Measurements from ENCODE around the gene RTP3. TPM values are rescaled to one million over a fixed set of nuclear protein-coding genes. Genes with fewer than 3 reads are reported as not detected.
"Not testable (repeated sequence)": the region's sequence is repeated elsewhere in the genome, so short reads cannot be mapped to it uniquely, and the experiment has no call there.

The RTP3 gene
- total RNA-seq, 2 experiments from 2014 or later: 0.74 to 1.3 TPM

GRCh38 chr3:46545818-46546630, 48.2 kb downstream of the RTP3 start:
- peak; percentile 81 for DNase-seq (ENCODE audit: low spot score)
- H3K79me2 ChIP-seq (ENCODE audit: insufficient read depth, low read depth, low read length): peaks cover 19% of the 10 kb centered on the region; the same call in 1 of the 2 replicates
- peak overlapping the region; percentile 62 for H3K4me3 ChIP-seq (ENCODE audit: low read depth, low read length, poor library complexity, severe bottlenecking)
- TF ChIP-seq, protein P1, sequence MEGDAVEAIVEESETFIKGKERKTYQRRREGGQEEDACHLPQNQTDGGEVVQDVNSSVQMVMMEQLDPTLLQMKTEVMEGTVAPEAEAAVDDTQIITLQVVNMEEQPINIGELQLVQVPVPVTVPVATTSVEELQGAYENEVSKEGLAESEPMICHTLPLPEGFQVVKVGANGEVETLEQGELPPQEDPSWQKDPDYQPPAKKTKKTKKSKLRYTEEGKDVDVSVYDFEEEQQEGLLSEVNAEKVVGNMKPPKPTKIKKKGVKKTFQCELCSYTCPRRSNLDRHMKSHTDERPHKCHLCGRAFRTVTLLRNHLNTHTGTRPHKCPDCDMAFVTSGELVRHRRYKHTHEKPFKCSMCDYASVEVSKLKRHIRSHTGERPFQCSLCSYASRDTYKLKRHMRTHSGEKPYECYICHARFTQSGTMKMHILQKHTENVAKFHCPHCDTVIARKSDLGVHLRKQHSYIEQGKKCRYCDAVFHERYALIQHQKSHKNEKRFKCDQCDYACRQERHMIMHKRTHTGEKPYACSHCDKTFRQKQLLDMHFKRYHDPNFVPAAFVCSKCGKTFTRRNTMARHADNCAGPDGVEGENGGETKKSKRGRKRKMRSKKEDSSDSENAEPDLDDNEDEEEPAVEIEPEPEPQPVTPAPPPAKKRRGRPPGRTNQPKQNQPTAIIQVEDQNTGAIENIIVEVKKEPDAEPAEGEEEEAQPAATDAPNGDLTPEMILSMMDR (conservative IDR thresholded peaks at IDR 0.05; ENCODE audit: low read length): no peak
- TF ChIP-seq EZH2phosphoT487 (IDR thresholded peaks at IDR 0.05; ENCODE audit: borderline replicate concordance, low read depth, low read length): no peak
- no peaks in the 10 kb centered on the region for H4K20me1 ChIP-seq (ENCODE audit: insufficient read depth, low read length)
- H3K4me2 ChIP-seq (ENCODE audit: low read length): peak overlapping the region; percentile 65
- no peak overlapping the region for H2AFZ ChIP-seq (ENCODE audit: low read length)
- H3K36me3 ChIP-seq (ENCODE audit: insufficient read depth, low read length): no peaks in the 10 kb centered on the region
- POLR2A ChIA-PET: interaction anchor here (0.7 to 2.3 kb wide), 4 partner anchors 48 to 657 kb away, joined by 3 to 9 read pairs (median 4); partner anchors contain the start of gene RTP3
- CTCF ChIA-PET (ENCODE audit: unreplicated experiment): interaction anchor here (0.7 to 1.3 kb wide), 3 partner anchors 8 to 57 kb away, joined by 3 to 5 read pairs (median 4); no protein-coding TSS in a partner anchor
- peaks cover 5% of the 10 kb centered on the region; the same call in 1 of the 2 replicates for H3K9me3 ChIP-seq (ENCODE audit: low read length)
- no peaks in the 10 kb centered on the region for H3K9me2 ChIP-seq (ENCODE audit: insufficient read depth, low read length)
- intact Hi-C loops (cut with micrococcal nuclease; ENCODE audit: unreplicated experiment): loop anchor here (5.0 kb wide), 2 partner anchors 426 to 449 kb away; no protein-coding TSS in a partner anchor
- peaks cover 98% of the 10 kb centered on the region for H3K4me1 ChIP-seq (ENCODE audit: insufficient read depth, low read length, poor library complexity, severe bottlenecking)
- no TSS peak for BruUV-seq (replicated peaks)
- H3K27ac ChIP-seq (ENCODE audit: low read depth, low read length, poor library complexity, severe bottlenecking): peak overlapping the region; percentile 98

DNA sequence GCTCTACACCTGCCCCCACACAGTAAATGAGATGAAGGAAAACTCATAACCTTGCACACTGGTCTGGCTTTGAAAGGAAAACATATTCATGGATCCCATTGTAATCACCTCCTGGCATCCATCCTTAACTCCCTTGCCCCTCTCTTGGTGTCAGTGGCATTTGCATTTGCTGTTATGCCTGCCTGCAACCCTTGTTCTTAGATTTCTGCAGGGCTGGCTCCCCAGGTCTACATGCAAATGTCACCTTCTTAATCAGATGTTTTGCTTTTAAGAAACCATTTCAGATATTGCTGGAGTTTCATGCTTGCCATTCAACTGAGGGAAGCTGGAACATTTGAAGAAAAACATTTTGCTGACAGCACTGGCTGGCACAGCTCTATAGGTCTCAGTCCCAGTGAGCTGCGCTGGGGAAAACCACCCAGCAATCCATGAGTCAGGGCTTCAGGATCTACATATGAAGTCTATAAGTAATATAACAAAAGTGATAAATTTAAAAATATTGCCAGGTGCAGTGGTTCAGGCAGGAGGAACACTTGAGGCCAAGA, 49.2 kb downstream of the RTP3 start:
- peaks cover 5% of the 10 kb centered on the region; the same call in 1 of the 2 replicates for H3K9me3 ChIP-seq (ENCODE audit: low read length)
- peaks cover 98% of the 10 kb centered on the region for H3K4me1 ChIP-seq (ENCODE audit: insufficient read depth, low read length, poor library complexity, severe bottlenecking)
- peak overlapping the region; percentile 98 for H3K27ac ChIP-seq (ENCODE audit: low read depth, low read length, poor library complexity, severe bottlenecking)
- peak overlapping the region; percentile 62 for H3K4me3 ChIP-seq (ENCODE audit: low read depth, low read length, poor library complexity, severe bottlenecking)
- no peak for TF ChIP-seq EZH2phosphoT487 (IDR thresholded peaks at IDR 0.05; ENCODE audit: borderline replicate concordance, low read depth, low read length)
- TF ChIP-seq, protein P1 (conservative IDR thresholded peaks at IDR 0.05; ENCODE audit: low read length): no peak
- no peaks in the 10 kb centered on the region for H4K20me1 ChIP-seq (ENCODE audit: insufficient read depth, low read length)
- H3K4me2 ChIP-seq (ENCODE audit: low read length): peak overlapping the region; percentile 65
- ChIA-PET CTCF (ENCODE audit: unreplicated experiment) (interaction anchor here (1.1 kb wide), 1 partner anchor 8 kb away, joined by 4 read pairs; no protein-coding TSS in a partner anchor), POLR2A (interaction anchor here (0.6 to 6.6 kb wide), 7 partner anchors 8 to 1570 kb away, joined by 3 to 149 read pairs (median 6); partner anchors contain the start of gene RTP3)
- H3K79me2 ChIP-seq (ENCODE audit: insufficient read depth, low read depth, low read length): peaks cover 19% of the 10 kb centered on the region; the same call in 1 of the 2 replicates
- intact Hi-C loops (cut with micrococcal nuclease; ENCODE audit: unreplicated experiment): loop anchor here (5.0 kb wide), 2 partner anchors 425 to 450 kb away; no protein-coding TSS in a partner anchor
- DNase-seq (ENCODE audit: low spot score): peak; percentile 71
- no TSS peak for BruUV-seq (replicated peaks)
- no peaks in the 10 kb centered on the region for H3K36me3 ChIP-seq (ENCODE audit: insufficient read depth, low read length)
- no peaks in the 10 kb centered on the region for H3K9me2 ChIP-seq (ENCODE audit: insufficient read depth, low read length)
- no peak overlapping the region; the same call in 1 of the 2 replicates for H2AFZ ChIP-seq (ENCODE audit: low read length)

DNA sequence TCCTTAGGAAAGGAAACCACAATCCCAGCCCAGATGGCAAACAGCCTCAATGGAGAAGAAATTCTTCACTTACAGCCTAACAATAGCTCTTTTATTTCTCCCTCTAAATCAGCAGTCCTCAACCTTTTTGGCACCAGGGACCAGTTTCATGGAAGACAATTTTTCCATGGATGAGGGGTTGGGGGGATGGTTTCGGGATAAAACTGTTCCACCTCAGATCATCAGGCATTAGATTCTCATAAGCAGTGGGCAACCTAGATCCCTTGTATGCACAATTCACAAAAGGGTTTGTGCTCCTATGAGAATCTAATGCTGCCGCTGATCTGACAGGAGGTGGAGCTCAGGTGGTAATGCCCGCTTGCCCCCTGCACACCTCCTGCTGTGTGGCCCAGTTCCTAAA, 50.8 kb downstream of the RTP3 start:
- ChIA-PET CTCF (ENCODE audit: unreplicated experiment) (interaction anchor here (0.9 to 2.8 kb wide), 4 partner anchors 10 to 59 kb away, joined by 3 to 25 read pairs (median 8); no protein-coding TSS in a partner anchor), POLR2A (interaction anchor here (0.8 to 6.6 kb wide), 8 partner anchors 10 to 554 kb away, joined by 3 to 149 read pairs (median 4); partner anchors contain the start of gene RTP3)
- not testable (repeated sequence) for H3K9me3 ChIP-seq (ENCODE audit: low read length); H3K9me2 ChIP-seq (ENCODE audit: insufficient read depth, low read length); H3K36me3 ChIP-seq (ENCODE audit: insufficient read depth, low read length); H4K20me1 ChIP-seq (ENCODE audit: insufficient read depth, low read length); H2AFZ ChIP-seq (ENCODE audit: low read length); DNase-seq (ENCODE audit: low spot score); BruUV-seq (replicated peaks)
- H3K79me2 ChIP-seq (ENCODE audit: insufficient read depth, low read depth, low read length): peaks cover 19% of the 10 kb centered on the region; the same call in 1 of the 2 replicates
- H3K4me3 ChIP-seq (ENCODE audit: low read depth, low read length, poor library complexity, severe bottlenecking): peak overlapping the region; percentile 35
- H3K4me1 ChIP-seq (ENCODE audit: insufficient read depth, low read length, poor library complexity, severe bottlenecking): peaks cover 100% of the 10 kb centered on the region
- intact Hi-C loops (cut with micrococcal nuclease; ENCODE audit: unreplicated experiment): loop anchor here (1.0 to 5.0 kb wide), 3 partner anchors 9 to 451 kb away; no protein-coding TSS in a partner anchor
- peak overlapping the region; percentile 61 for H3K4me2 ChIP-seq (ENCODE audit: low read length)
- H3K27ac ChIP-seq (ENCODE audit: low read depth, low read length, poor library complexity, severe bottlenecking): peak overlapping the region; percentile 98

All from OCI-LY7 (cell line).